HepG2 (cell line): ENCODE measurements around the gene NT5C3B. TPM values are rescaled to one million over a fixed set of nuclear protein-coding genes. Genes with fewer than 3 reads are reported as not detected.

Experiments used
- CBX5 ChIP-seq: sonication (generic); formaldehyde crosslinking; IDR thresholded peaks from 2 replicates; pipeline ENCODE4 v1.4.0; 2020; ENCODE audit warnings: missing genetic modification reagents, borderline replicate concordance
- DNMT1 ChIP-seq: sonication (generic); formaldehyde crosslinking; IDR thresholded peaks from 2 replicates; pipeline ENCODE4 v1.5.1; 2020; ENCODE audit warnings: mild to moderate bottlenecking, missing genetic modification reagents
- MIER2 ChIP-seq: IDR thresholded peaks from 2 replicates; pipeline ENCODE4 v1.6.1; 2016; ENCODE audit warnings: missing biosample characterization, missing genetic modification reagents
- REXO4 ChIP-seq: sonication (generic); formaldehyde crosslinking; IDR thresholded peaks from 2 replicates; pipeline ENCODE4 v1.8.0; 2022; ENCODE audit warnings: missing genetic modification reagents, mild to moderate bottlenecking, borderline replicate concordance
- SP2 ChIP-seq: sonication (generic); formaldehyde crosslinking; IDR thresholded peaks from 2 replicates; pipeline ENCODE4 v1.5.1; 2020; ENCODE audit warnings: mild to moderate bottlenecking, missing genetic modification reagents
- XBP1 ChIP-seq: sonication (generic); formaldehyde crosslinking; IDR thresholded peaks from 2 replicates; pipeline ENCODE4 v1.5.0; 2020; ENCODE audit warnings: missing genetic modification reagents
- ZNF121 ChIP-seq: sonication (generic); formaldehyde crosslinking; IDR thresholded peaks from 2 replicates; pipeline ENCODE4 v1.5.0; 2020; ENCODE audit warnings: mild to moderate bottlenecking, missing genetic modification reagents
- ZNF235 ChIP-seq: sonication (generic); formaldehyde crosslinking; IDR thresholded peaks from 2 replicates; pipeline ENCODE4 v1.8.1; 2023; ENCODE audit warnings: mild to moderate bottlenecking, missing genetic modification reagents, borderline replicate concordance
- ZNF282 ChIP-seq: fragments of 450-650 bp; IDR thresholded peaks from 2 replicates; pipeline ENCODE4 v1.6.1; 2018; ENCODE audit not compliant: partially characterized antibody
- ZNF816 ChIP-seq: sonication (generic); formaldehyde crosslinking; IDR thresholded peaks from 2 replicates; pipeline ENCODE4 v1.8.0; 2022; ENCODE audit warnings: missing genetic modification reagents, mild to moderate bottlenecking, borderline replicate concordance
- ZSCAN22 ChIP-seq: sonication (generic); formaldehyde crosslinking; IDR thresholded peaks from 2 replicates; pipeline ENCODE4 v1.4.0; 2020; ENCODE audit warnings: mild to moderate bottlenecking, missing genetic modification reagents
- ZSCAN31 ChIP-seq: sonication (generic); formaldehyde crosslinking; IDR thresholded peaks from 2 replicates; pipeline ENCODE4 v1.5.0; 2020; ENCODE audit warnings: low read depth, mild to moderate bottlenecking, missing genetic modification reagents
- polyA plus RNA-seq, 8 experiments: library from polyadenylated mRNA; depleted of rRNA in 3 of 8; stranded (reverse) in 7 of 8; unstranded in 1 of 8; fragments of >200 nt; fragmentation: Illumina TruSeq in 4 of 8; extraction: Trizol in 4 of 8; gene quantifications; 2 replicates each; pipeline versions ENCODE4 v1.2.1 to v1.2.3, GENCODE V29; 2011 to 2016; ENCODE audit warnings: low read depth in 4 of 8, missing spikeins in 1 of 8, mixed read lengths in 1 of 8; ENCODE audit not compliant: insufficient read depth in 1 of 8
- total RNA-seq, 5 experiments: library from RNA; depleted of rRNA; stranded (reverse); fragments of >200 nt; fragmentation: Illumina TruSeq; extraction: Trizol; gene quantifications; 2 replicates each; pipeline ENCODE4 v1.2.3, GENCODE V29; 2016; ENCODE audit warnings: low read depth in 1 of 5
- TF ChIP-seq, protein P1 (sequence below): sonication (generic); formaldehyde crosslinking; IDR thresholded peaks from 2 replicates; pipeline ENCODE4 v1.8.0; 2022; ENCODE audit warnings: mild to moderate bottlenecking, missing genetic modification reagents; ENCODE audit not compliant: insufficient replicate concordance
- TF ChIP-seq, protein P2 (sequence below): sonication (generic); formaldehyde crosslinking; IDR thresholded peaks from 2 replicates; pipeline ENCODE4 v1.5.0; 2020; ENCODE audit warnings: mild to moderate bottlenecking, missing genetic modification reagents
- TF ChIP-seq, protein P3 (sequence below): sonication (generic); formaldehyde crosslinking; conservative IDR thresholded peaks from 2 replicates; pipeline ENCODE4 v1.8.0; 2022; ENCODE audit warnings: mild to moderate bottlenecking, moderate library complexity, missing genetic modification reagents
- TF ChIP-seq, protein P4 (sequence below): sonication (generic); formaldehyde crosslinking; IDR thresholded peaks from 2 replicates; pipeline ENCODE4 v1.8.0; 2022; ENCODE audit warnings: mild to moderate bottlenecking, missing genetic modification reagents, moderate library complexity

NT5C3B gene
- total and polyA plus RNA-seq, 2 of the 13 experiments (the other 11 are each of a cell fraction or from before 2014, with no cell fraction given) = 104 to 126 TPM

DNA sequence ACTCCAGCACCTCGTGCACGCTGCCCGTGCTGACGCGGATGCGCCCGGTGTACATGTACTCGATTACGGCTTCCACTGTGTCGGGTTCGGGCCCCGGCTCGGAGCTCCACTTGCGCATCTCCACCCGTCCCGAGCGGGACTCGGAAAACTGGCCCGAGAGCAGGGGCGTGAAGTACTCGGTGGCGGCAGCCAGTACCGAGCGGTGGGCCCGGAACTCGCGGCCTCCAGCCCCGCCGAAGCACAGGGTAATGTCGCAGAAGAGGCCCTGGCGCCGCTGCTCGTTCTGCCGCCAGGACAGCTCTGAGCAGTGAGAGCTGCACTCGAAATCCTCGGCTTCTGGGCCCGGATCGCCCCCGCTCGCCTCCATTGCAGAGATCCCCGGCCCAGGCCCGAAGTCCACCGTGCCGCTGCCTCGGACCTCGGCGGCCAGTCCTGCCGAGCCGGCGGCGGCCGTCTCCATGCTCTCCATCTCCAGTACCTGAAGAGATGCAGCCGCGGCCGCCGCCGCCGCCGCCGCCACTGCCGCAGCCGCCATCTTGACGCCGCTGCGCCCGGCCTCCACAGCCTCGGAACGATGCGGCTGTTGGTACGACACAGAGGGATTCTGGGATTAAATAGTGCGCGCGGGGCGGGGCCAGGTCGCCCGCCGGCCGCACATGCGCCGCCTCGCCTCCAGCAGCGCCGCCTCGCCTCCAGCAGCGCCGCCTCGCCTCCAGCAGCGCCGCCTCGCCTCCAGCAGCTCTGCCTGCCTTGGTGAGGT is 29.0 kb upstream of the NT5C3B start, which contains the start of gene KLHL11 (continued):
- TF ChIP-seq ZNF121 (CRISPR knock-in tag) (peak; percentile 60; the same call in 1 of the 2 replicates), ZNF816 (CRISPR knock-in tag) (peak; percentile 80), ZSCAN31 (CRISPR knock-in tag) (peak; percentile 93; the same call in 1 of the 2 replicates), SP2 (CRISPR knock-in tag) (no peak; the same call in 1 of the 2 replicates), DNMT1 (CRISPR knock-in tag) (peak; percentile 66; the same call in 1 of the 2 replicates), XBP1 (no peak), REXO4 (CRISPR knock-in tag) (no peak), ZNF235 (CRISPR knock-in tag) (peak; percentile 81; the same call in 1 of the 2 replicates), CBX5 (CRISPR knock-in tag) (peak; percentile 18; the same call in 1 of the 2 replicates), ZSCAN22 (CRISPR knock-in tag) (0 out of 2 replicates have a peak, but pooled peaks have one; percentile 37), MIER2 (no peak), ZNF282 (no peak)
- TF ChIP-seq, protein P1, sequence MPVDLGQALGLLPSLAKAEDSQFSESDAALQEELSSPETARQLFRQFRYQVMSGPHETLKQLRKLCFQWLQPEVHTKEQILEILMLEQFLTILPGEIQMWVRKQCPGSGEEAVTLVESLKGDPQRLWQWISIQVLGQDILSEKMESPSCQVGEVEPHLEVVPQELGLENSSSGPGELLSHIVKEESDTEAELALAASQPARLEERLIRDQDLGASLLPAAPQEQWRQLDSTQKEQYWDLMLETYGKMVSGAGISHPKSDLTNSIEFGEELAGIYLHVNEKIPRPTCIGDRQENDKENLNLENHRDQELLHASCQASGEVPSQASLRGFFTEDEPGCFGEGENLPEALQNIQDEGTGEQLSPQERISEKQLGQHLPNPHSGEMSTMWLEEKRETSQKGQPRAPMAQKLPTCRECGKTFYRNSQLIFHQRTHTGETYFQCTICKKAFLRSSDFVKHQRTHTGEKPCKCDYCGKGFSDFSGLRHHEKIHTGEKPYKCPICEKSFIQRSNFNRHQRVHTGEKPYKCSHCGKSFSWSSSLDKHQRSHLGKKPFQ (CRISPR knock-in tag) = no peak
- TF ChIP-seq, protein P2, sequence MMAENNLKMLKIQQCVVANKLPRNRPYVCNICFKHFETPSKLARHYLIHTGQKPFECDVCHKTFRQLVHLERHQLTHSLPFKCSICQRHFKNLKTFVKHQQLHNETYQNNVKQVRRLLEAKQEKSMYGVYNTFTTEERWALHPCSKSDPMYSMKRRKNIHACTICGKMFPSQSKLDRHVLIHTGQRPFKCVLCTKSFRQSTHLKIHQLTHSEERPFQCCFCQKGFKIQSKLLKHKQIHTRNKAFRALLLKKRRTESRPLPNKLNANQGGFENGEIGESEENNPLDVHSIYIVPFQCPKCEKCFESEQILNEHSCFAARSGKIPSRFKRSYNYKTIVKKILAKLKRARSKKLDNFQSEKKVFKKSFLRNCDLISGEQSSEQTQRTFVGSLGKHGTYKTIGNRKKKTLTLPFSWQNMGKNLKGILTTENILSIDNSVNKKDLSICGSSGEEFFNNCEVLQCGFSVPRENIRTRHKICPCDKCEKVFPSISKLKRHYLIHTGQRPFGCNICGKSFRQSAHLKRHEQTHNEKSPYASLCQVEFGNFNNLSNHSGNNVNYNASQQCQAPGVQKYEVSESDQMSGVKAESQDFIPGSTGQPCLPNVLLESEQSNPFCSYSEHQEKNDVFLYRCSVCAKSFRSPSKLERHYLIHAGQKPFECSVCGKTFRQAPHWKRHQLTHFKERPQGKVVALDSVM (CRISPR knock-in tag) = peak; percentile 90
- TF ChIP-seq, protein P3, sequence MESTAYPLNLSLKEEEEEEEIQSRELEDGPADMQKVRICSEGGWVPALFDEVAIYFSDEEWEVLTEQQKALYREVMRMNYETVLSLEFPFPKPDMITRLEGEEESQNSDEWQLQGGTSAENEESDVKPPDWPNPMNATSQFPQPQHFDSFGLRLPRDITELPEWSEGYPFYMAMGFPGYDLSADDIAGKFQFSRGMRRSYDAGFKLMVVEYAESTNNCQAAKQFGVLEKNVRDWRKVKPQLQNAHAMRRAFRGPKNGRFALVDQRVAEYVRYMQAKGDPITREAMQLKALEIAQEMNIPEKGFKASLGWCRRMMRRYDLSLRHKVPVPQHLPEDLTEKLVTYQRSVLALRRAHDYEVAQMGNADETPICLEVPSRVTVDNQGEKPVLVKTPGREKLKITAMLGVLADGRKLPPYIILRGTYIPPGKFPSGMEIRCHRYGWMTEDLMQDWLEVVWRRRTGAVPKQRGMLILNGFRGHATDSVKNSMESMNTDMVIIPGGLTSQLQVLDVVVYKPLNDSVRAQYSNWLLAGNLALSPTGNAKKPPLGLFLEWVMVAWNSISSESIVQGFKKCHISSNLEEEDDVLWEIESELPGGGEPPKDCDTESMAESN = no peak
- TF ChIP-seq, protein P4, sequence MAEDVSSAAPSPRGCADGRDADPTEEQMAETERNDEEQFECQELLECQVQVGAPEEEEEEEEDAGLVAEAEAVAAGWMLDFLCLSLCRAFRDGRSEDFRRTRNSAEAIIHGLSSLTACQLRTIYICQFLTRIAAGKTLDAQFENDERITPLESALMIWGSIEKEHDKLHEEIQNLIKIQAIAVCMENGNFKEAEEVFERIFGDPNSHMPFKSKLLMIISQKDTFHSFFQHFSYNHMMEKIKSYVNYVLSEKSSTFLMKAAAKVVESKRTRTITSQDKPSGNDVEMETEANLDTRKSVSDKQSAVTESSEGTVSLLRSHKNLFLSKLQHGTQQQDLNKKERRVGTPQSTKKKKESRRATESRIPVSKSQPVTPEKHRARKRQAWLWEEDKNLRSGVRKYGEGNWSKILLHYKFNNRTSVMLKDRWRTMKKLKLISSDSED (CRISPR knock-in tag) = peak; percentile 76; the same call in 1 of the 2 replicates
